Activated T-cell treated with anti-CD3 and anti-CD28 coated beads, Interleukin-2, amount 50 U/mL, for 24 hours (primary cell): ENCODE results near the gene EDEM3.

Experiments used
- DNase-seq: peaks from one replicate; pipeline ENCODE4 v3.0.0-alpha.2; 2020
- H3K27ac Mint-ChIP-seq: 2 replicates; pipeline ENCODE4 v1.8.0; 2020; ENCODE audit warnings: mild to moderate bottlenecking, mixed read lengths
- H3K27me3 Mint-ChIP-seq: 2 replicates; pipeline ENCODE4 v1.8.0; 2020; ENCODE audit warnings: mixed read lengths
- H3K36me3 Mint-ChIP-seq: 2 replicates; pipeline ENCODE4 v1.8.0; 2020; ENCODE audit warnings: low read depth, mixed read lengths
- H3K4me1 Mint-ChIP-seq: 2 replicates; pipeline ENCODE4 v1.8.0; 2020; ENCODE audit warnings: low read depth, mixed read lengths
- H3K4me3 Mint-ChIP-seq: 2 replicates; pipeline ENCODE4 v1.8.0; 2020; ENCODE audit warnings: mild to moderate bottlenecking, moderate library complexity, mixed read lengths
- H3K9me3 Mint-ChIP-seq: 2 replicates; pipeline ENCODE4 v1.8.0; 2020; ENCODE audit warnings: mixed read lengths

EDEM3 gene, protein sequence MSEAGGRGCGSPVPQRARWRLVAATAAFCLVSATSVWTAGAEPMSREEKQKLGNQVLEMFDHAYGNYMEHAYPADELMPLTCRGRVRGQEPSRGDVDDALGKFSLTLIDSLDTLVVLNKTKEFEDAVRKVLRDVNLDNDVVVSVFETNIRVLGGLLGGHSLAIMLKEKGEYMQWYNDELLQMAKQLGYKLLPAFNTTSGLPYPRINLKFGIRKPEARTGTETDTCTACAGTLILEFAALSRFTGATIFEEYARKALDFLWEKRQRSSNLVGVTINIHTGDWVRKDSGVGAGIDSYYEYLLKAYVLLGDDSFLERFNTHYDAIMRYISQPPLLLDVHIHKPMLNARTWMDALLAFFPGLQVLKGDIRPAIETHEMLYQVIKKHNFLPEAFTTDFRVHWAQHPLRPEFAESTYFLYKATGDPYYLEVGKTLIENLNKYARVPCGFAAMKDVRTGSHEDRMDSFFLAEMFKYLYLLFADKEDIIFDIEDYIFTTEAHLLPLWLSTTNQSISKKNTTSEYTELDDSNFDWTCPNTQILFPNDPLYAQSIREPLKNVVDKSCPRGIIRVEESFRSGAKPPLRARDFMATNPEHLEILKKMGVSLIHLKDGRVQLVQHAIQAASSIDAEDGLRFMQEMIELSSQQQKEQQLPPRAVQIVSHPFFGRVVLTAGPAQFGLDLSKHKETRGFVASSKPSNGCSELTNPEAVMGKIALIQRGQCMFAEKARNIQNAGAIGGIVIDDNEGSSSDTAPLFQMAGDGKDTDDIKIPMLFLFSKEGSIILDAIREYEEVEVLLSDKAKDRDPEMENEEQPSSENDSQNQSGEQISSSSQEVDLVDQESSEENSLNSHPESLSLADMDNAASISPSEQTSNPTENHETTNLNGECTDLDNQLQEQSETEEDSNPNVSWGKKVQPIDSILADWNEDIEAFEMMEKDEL

DNA sequence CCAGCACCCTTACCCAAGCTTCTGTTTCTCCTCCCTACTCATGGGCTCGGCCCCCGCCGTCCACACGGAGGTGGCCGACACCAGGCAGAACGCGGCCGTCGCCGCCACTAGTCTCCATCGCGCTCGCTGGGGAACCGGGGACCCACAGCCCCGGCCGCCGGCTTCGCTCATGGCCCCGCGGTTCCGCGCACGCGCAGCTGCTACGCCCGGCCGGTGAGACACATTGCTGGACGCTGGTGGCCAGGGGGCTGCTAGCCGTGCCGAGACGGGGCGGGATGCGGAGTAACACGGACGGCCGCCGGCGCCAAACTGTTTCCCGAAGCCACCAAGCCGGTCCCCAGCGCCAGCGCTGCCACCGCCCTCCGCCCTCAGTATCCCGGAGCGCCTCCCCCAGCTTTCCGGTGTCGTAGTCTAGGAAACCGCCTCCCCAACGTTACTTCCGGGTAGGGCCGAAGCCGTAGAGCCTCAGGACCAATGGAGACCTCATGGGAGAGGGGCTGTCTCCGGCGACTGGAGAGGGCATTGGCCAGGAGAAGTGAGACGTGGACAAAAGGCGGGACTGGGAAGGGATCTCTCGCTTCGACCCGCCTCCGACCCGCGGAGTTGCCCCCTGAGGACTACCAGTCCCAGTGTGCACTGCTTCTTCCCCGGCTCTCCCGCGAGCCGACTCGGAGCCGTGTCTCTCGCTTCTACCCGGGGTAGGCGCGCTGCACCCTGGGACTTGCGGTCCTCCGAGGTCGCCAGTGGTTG lies at the start of gene EDEM3:
Gene EDEM3 (minus strand): TSS at position 383 of the 750 bp plus-strand sequence. CDS start 212 bp downstream, at position 171.
- peaks cover 45% of the 10 kb centered on the region for H3K4me1 Mint-ChIP-seq
- H3K36me3 Mint-ChIP-seq, result peaks cover 30% of the 10 kb centered on the region
- H3K27ac Mint-ChIP-seq, result peak within 1 kb of the TSS; percentile 97
- peak within 1 kb of the TSS; percentile 86 for H3K4me3 Mint-ChIP-seq
- H3K27me3 Mint-ChIP-seq, result peaks cover 4% of the 10 kb centered on the region
- no peaks in the 10 kb centered on the region for H3K9me3 Mint-ChIP-seq
- DNase-seq, result peak; percentile 94

- H3K4me3 Mint-ChIP-seq, result no peak overlapping the region
- no peaks in the 10 kb centered on the region for H3K9me3 Mint-ChIP-seq
- H3K4me1 Mint-ChIP-seq, result peaks cover 8% of the 10 kb centered on the region
- DNase-seq, result no peak
- H3K27me3 Mint-ChIP-seq, result no peaks in the 10 kb centered on the region
- H3K27ac Mint-ChIP-seq, result no peak overlapping the region
- H3K36me3 Mint-ChIP-seq, result peaks cover 21% of the 10 kb centered on the region
These were observed 49.6 kb upstream of the EDEM3 start for GRCh38 chr1:184804220-184804619.

DNA sequence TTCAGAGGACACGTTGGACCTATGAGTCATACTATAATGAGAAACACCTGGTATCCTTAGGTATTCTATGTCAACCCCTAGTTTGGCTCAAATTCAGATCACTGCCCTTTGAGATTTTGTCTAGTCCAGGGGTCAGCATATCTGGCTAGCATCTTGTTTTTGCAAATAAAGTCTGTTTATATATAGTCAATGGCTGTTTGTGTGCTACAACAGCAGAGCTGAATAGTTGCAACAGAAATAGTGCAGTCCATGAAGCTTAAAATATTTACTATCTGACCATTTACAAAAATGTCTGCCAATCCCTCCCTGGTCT lies 48.5 kb upstream of the EDEM3 start:
- DNase-seq, result no peak
- Mint-ChIP-seq H3K36me3 (peaks cover 21% of the 10 kb centered on the region), H3K27ac (no peak overlapping the region), H3K4me1 (peaks cover 8% of the 10 kb centered on the region), H3K9me3 (no peaks in the 10 kb centered on the region), H3K4me3 (no peak overlapping the region), H3K27me3 (no peaks in the 10 kb centered on the region)

DNA sequence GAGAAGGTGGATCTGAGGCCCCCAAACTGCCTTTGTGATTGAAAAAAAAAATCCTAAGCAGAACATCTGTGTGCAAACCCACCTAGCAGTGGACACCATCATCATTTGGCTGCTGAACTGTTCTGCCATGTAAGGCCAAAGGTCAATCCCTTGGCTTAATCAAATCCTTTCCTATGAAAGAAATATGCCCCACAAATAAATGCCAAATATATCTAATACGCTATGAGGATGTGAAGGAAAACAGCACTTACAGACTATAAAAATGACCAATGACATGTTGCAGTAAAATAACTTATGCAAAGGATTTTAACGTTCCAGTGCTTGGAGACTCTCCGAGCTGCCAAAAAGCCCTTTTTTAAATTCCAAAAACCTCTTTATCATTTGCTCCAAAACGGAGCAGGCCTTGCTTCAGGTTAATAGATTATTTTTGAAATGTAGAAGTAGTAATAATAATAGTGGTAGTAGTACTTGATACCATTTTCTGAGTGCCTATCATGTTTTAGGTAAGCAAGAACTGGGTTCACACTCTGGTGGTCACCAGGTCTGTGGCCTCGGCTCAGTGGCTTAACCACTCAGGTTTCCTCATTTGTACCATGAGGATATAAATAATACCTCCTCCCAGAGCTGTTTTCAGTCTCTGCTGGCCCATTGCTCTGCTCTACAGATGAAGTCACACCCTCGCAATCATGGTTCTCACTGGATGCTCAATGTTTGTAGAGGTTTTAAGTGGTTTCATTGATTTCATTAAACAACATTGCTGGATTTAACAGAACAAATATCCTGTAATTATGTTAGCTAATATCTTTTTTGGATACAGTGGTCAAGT lies 47.9 kb upstream of the EDEM3 start:
- H3K4me3 Mint-ChIP-seq, result no peak overlapping the region
- H3K4me1 Mint-ChIP-seq, result peaks cover 8% of the 10 kb centered on the region
- peaks cover 22% of the 10 kb centered on the region for H3K36me3 Mint-ChIP-seq
- no peak overlapping the region for H3K27ac Mint-ChIP-seq
- no peaks in the 10 kb centered on the region for H3K9me3 Mint-ChIP-seq
- no peak for DNase-seq
- no peaks in the 10 kb centered on the region for H3K27me3 Mint-ChIP-seq

GRCh38 chr1:184801503-184801902 lies 46.8 kb upstream of the EDEM3 start:
- Mint-ChIP-seq H3K4me3 (no peak overlapping the region), H3K27me3 (no peaks in the 10 kb centered on the region), H3K9me3 (no peaks in the 10 kb centered on the region), H3K4me1 (peaks cover 8% of the 10 kb centered on the region), H3K36me3 (peaks cover 20% of the 10 kb centered on the region), H3K27ac (no peak overlapping the region)
- DNase-seq, result no peak

- H3K4me3 Mint-ChIP-seq, result no peak overlapping the region
- H3K36me3 Mint-ChIP-seq, result peaks cover 23% of the 10 kb centered on the region
- no peaks in the 10 kb centered on the region for H3K27me3 Mint-ChIP-seq
- H3K27ac Mint-ChIP-seq, result no peak overlapping the region
- H3K4me1 Mint-ChIP-seq, result peaks cover 5% of the 10 kb centered on the region
- no peaks in the 10 kb centered on the region for H3K9me3 Mint-ChIP-seq
- DNase-seq, result no peak
These were observed 46.2 kb upstream of the EDEM3 start for GRCh38 chr1:184800876-184801275.

- no peaks in the 10 kb centered on the region for H3K9me3 Mint-ChIP-seq
- peaks cover 28% of the 10 kb centered on the region for H3K36me3 Mint-ChIP-seq
- H3K27ac Mint-ChIP-seq, result no peak overlapping the region
- H3K4me1 Mint-ChIP-seq, result peaks cover 22% of the 10 kb centered on the region
- no peaks in the 10 kb centered on the region for H3K27me3 Mint-ChIP-seq
- DNase-seq, result no peak
- no peak overlapping the region for H3K4me3 Mint-ChIP-seq
These were observed 39.3 kb upstream of the EDEM3 start for GRCh38 chr1:184793967-184794366.

DNA sequence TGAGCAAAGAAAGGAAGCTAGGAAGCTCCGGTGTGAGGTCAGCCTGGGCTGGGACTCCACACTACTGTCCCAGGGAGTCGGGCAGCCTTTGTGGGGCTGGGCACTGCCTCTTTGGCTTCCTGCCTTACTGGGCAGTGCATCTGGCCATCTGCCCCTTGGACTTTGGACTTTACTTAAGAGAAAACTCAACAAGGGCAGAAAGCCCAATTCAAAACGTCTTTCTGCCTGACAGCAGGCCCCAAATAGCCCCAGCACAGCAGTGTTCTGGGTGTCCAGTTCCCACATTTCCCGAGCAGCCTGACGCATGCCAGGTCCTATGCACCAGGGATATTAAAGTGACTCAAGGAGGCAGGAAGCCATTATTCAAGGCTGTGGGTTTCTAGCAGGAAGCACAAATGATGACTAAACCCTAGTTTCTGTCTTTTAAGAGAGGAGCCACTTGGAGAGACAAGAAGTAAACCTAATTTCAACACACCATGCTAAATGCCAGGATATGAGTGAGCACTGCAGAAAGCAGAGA lies 37.9 kb upstream of the EDEM3 start:
- DNase-seq, result no peak
- peaks cover 25% of the 10 kb centered on the region for H3K36me3 Mint-ChIP-seq
- H3K27me3 Mint-ChIP-seq, result no peaks in the 10 kb centered on the region
- H3K9me3 Mint-ChIP-seq, result no peaks in the 10 kb centered on the region
- H3K4me3 Mint-ChIP-seq, result no peak overlapping the region
- H3K4me1 Mint-ChIP-seq, result peaks cover 22% of the 10 kb centered on the region
- H3K27ac Mint-ChIP-seq, result peak overlapping the region; percentile 64

DNA sequence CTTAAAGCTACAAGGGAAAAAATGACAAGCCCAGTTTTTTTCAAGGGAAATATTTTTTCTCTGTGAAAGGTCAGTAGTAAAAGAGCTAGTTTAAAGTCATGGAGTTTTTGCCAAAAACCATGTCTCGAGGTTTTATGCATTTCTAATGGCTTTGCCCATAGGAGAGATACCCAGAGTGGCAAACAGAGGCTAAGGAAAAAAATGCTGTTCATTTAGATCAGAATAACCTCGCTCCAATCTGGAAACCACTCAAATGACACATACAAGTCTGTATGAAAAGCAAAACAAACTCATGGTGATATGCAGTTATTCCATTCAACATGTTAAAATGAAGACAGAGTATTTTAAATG lies 36.9 kb upstream of the EDEM3 start:
- peak overlapping the region; percentile 50 for H3K27ac Mint-ChIP-seq
- H3K4me1 Mint-ChIP-seq, result peaks cover 22% of the 10 kb centered on the region
- no peaks in the 10 kb centered on the region for H3K27me3 Mint-ChIP-seq
- no peak overlapping the region for H3K4me3 Mint-ChIP-seq
- H3K9me3 Mint-ChIP-seq, result no peaks in the 10 kb centered on the region
- no peak for DNase-seq
- H3K36me3 Mint-ChIP-seq, result peaks cover 23% of the 10 kb centered on the region

GRCh38 chr1:184790642-184791549 lies 36.2 kb upstream of the EDEM3 start:
- H3K9me3 Mint-ChIP-seq, result no peaks in the 10 kb centered on the region
- peaks cover 22% of the 10 kb centered on the region for H3K4me1 Mint-ChIP-seq
- H3K4me3 Mint-ChIP-seq, result no peak overlapping the region
- H3K27ac Mint-ChIP-seq, result no peak overlapping the region
- peaks cover 18% of the 10 kb centered on the region for H3K36me3 Mint-ChIP-seq
- DNase-seq, result no peak
- H3K27me3 Mint-ChIP-seq, result no peaks in the 10 kb centered on the region

DNA sequence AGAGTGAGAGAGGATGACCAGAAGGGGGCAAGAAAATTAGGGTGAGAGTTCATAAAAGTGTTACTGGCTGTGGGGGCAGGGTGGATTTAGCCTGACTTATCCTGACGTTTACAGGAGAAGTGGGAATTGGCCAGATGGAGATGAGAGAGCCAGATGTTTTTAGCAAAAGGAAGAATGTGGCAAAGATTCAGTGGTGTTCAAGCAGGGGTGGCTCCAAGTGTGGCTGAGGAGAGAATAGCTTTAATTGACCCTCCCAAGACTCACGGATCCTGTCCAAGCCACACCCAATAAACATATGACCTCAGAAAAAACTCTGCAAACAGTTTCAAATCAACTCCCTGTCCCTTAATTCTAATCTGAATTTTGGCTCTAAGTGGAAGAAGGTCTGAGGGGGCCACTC lies 35.2 kb upstream of the EDEM3 start:
- DNase-seq, result no peak
- H3K27ac Mint-ChIP-seq, result no peak overlapping the region
- H3K36me3 Mint-ChIP-seq, result peaks cover 14% of the 10 kb centered on the region
- H3K4me1 Mint-ChIP-seq, result peaks cover 22% of the 10 kb centered on the region
- peaks cover 6% of the 10 kb centered on the region for H3K9me3 Mint-ChIP-seq
- H3K27me3 Mint-ChIP-seq, result no peaks in the 10 kb centered on the region
- no peak overlapping the region for H3K4me3 Mint-ChIP-seq

DNA sequence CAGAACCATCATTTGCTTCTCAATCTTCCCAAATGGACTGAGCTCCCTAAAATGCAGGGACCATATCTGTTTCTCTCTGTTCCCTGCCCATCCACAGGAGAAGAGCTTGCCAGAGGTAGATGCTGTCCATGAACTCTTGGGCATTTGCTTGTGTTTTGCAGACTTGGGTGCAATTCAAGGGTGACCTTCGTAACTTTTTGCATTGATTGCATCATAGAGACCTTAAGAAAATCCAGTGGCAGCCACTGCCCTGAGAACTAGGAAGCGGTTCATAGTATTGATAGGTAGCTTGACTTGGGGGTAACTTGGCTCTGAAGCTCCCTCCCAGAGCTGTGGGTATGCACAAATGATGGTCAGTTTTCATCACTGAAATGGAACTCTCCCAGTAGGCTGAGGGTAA lies 34.3 kb upstream of the EDEM3 start:
- Mint-ChIP-seq H3K9me3 (peaks cover 13% of the 10 kb centered on the region), H3K4me1 (peaks cover 22% of the 10 kb centered on the region), H3K27me3 (no peaks in the 10 kb centered on the region), H3K27ac (no peak overlapping the region), H3K4me3 (no peak overlapping the region), H3K36me3 (peaks cover 18% of the 10 kb centered on the region)
- DNase-seq, result no peak

- DNase-seq, result no peak
- H3K27ac Mint-ChIP-seq, result no peak overlapping the region
- H3K36me3 Mint-ChIP-seq, result peaks cover 19% of the 10 kb centered on the region
- peaks cover 30% of the 10 kb centered on the region for H3K9me3 Mint-ChIP-seq
- H3K4me1 Mint-ChIP-seq, result no peaks in the 10 kb centered on the region
- H3K27me3 Mint-ChIP-seq, result no peaks in the 10 kb centered on the region
- no peak overlapping the region for H3K4me3 Mint-ChIP-seq
These were observed 30.9 kb upstream of the EDEM3 start for GRCh38 chr1:184785529-184785928.
